Neutrophil (primary cell): ENCODE results near the gene PTPRZ1.

Source experiments
- H3K27ac ChIP-seq: fragments of 200-600 bp; sonication (generic); 2 replicates; pipeline ENCODE4 v1.5.1; 2016; ENCODE audit warnings: mild to moderate bottlenecking, moderate library complexity
- H3K27me3 ChIP-seq: fragments of 200-600 bp; sonication (generic); 2 replicates; pipeline ENCODE4 v1.6.0; 2016; ENCODE audit warnings: mild to moderate bottlenecking
- H3K36me3 ChIP-seq: fragments of 200-600 bp; sonication (generic); 2 replicates; pipeline ENCODE4 v1.5.1; 2017
- H3K4me1 ChIP-seq, 2 experiments: fragments of 200-600 bp in 1 of 2; sonication (generic) in 1 of 2; 1 replicate in 1 of 2; 2 replicates in 1 of 2; pipeline versions ENCODE4 v1.5.1 to v1.6.1; 2013 to 2016; ENCODE audit warnings: low read depth in 1 of 2, low read length in 1 of 2, mild to moderate bottlenecking in 1 of 2, moderate library complexity in 1 of 2; ENCODE audit not compliant: control insufficient read depth in 1 of 2, insufficient read depth in 1 of 2
- H3K4me3 ChIP-seq, 2 experiments: fragments of 200-600 bp in 1 of 2; sonication (generic) in 1 of 2; 1 replicate in 1 of 2; 2 replicates in 1 of 2; pipeline ENCODE4 v1.5.1; 2013 to 2016; ENCODE audit warnings: low read depth in 1 of 2, low read length in 1 of 2, mild to moderate bottlenecking in 1 of 2, moderate library complexity in 1 of 2
- H3K9me3 ChIP-seq: fragments of 200-600 bp; sonication (generic); 2 replicates; pipeline ENCODE4 v1.5.1; 2016
- CTCF ChIP-seq: fragments of 200-600 bp; sonication (generic); IDR thresholded peaks from 2 replicates; pipeline ENCODE4 v1.5.1; 2016; ENCODE audit warnings: antibody characterized with exemption

Gene PTPRZ1

DNA sequence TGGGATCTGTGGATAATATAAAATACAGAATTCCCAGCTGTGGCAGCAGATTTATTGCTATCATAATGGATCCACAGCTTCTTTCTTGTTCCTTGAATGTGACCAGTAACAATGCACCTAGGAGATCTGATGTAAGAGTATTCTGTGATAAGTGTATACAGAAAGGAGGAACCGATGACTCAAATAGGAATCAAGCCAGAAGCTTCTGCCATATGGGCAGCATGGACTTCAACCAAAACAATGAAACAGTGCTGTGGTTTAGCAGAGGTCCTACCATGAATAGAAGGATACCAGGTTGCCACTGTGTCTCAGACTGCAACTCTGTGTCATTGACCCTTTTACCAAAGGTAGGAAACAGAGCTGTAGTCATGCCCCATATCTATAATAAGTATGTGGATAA lies 81.8 kb downstream of the PTPRZ1 start:
- no peaks in the 10 kb centered on the region for H3K9me3 ChIP-seq
- no peak overlapping the region for H3K27ac ChIP-seq
- no peaks in the 10 kb centered on the region for H3K27me3 ChIP-seq

GRCh38 chr7:121957626-121958025 lies 84.7 kb downstream of the PTPRZ1 start:
- Histone ChIP-seq H3K36me3 (no peaks in the 10 kb centered on the region), H3K27ac (no peak overlapping the region), H3K4me1 (no peaks in the 10 kb centered on the region), H3K27me3 (no peaks in the 10 kb centered on the region), H3K4me3 (no peak overlapping the region), H3K9me3 (no peaks in the 10 kb centered on the region)
- TF ChIP-seq CTCF, result no peak

More for the DNA sequence above, 81.8 kb downstream of the PTPRZ1 start:
- Histone ChIP-seq H3K36me3 (no peaks in the 10 kb centered on the region), H3K4me1 (no peaks in the 10 kb centered on the region), H3K4me3 (no peak overlapping the region)
- no peak for TF ChIP-seq CTCF

GRCh38 chr7:121960678-121961077 lies 87.7 kb downstream of the PTPRZ1 start:
- no peak overlapping the region for H3K27ac ChIP-seq

DNA sequence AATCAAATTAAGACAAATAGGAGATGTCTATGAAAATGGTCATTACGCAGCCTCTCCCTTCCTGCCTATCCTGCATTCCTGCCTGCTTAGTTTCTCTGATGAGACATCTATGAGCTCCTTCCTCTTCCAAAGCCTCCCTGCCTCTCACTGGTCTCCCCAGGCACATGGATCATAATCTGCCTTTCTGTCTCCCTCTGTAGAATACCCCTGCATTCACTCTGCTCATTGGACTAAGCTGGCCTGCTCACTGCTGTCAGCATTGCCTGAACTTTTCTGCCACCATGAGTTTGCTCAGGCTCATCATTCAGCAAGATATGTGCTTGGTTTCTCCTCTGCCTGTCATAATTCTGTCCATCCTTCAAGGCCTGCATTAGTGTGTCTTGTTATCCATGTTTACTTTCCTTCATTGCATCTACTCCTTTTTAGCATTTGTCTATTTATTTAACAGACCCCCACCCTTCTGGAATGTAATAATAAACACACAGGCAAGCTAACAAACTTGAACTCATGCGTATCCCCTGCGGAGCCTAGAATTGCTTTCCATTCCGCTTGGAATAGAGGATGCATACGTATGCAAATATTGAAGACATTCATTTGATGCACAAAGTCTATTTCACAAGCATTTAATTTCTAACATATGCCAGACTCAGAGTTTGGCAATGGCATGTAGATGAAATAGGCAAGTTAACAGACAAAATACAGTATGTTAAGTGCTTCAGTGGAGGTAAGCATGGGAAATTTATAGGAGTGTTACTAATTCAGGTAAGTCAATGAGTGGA lies 88.3 kb downstream of the PTPRZ1 start:
- Histone ChIP-seq H3K4me3 (no peak overlapping the region), H3K9me3 (no peaks in the 10 kb centered on the region), H3K27ac (no peak overlapping the region), H3K27me3 (no peaks in the 10 kb centered on the region), H3K36me3 (no peaks in the 10 kb centered on the region), H3K4me1 (no peaks in the 10 kb centered on the region)
- no peak for TF ChIP-seq CTCF

More at GRCh38 chr7:121960678-121961077, 87.7 kb downstream of the PTPRZ1 start:
- Histone ChIP-seq H3K9me3 (no peaks in the 10 kb centered on the region), H3K36me3 (no peaks in the 10 kb centered on the region), H3K4me3 (no peak overlapping the region), H3K27me3 (no peaks in the 10 kb centered on the region), H3K4me1 (no peaks in the 10 kb centered on the region)
- no peak for TF ChIP-seq CTCF

- H3K4me1 ChIP-seq, result no peaks in the 10 kb centered on the region
- no peak for TF ChIP-seq CTCF
Measured at GRCh38 chr7:121966276-121966934, 93.4 kb downstream of the PTPRZ1 start.

More at GRCh38 chr7:121966276-121966934, 93.4 kb downstream of the PTPRZ1 start:
- Histone ChIP-seq H3K9me3 (no peaks in the 10 kb centered on the region), H3K27me3 (no peaks in the 10 kb centered on the region), H3K4me3 (no peak overlapping the region), H3K36me3 (no peaks in the 10 kb centered on the region), H3K27ac (no peak overlapping the region)
